Breast epithelium (tissue), 3 donors: Measurements from ENCODE around the gene ANKRD39.

Experiments
- POLR2AphosphoS5 ChIP-seq, 3 donors: sonication (generic); formaldehyde crosslinking; IDR thresholded peaks; one replicate each; pipeline ENCODE4 v1.6.1; 2017; ENCODE audit warnings: antibody characterized with exemption in 3 of 3
- TF ChIP-seq, protein P1 (sequence below), 3 donors: fragments of 450-650 bp; IDR thresholded peaks; one replicate each; pipeline ENCODE4 v1.5.1; 2016 to 2017; ENCODE audit warnings: antibody characterized with exemption in 3 of 3, mild to moderate bottlenecking in 3 of 3, moderate library complexity in 3 of 3

DNA sequence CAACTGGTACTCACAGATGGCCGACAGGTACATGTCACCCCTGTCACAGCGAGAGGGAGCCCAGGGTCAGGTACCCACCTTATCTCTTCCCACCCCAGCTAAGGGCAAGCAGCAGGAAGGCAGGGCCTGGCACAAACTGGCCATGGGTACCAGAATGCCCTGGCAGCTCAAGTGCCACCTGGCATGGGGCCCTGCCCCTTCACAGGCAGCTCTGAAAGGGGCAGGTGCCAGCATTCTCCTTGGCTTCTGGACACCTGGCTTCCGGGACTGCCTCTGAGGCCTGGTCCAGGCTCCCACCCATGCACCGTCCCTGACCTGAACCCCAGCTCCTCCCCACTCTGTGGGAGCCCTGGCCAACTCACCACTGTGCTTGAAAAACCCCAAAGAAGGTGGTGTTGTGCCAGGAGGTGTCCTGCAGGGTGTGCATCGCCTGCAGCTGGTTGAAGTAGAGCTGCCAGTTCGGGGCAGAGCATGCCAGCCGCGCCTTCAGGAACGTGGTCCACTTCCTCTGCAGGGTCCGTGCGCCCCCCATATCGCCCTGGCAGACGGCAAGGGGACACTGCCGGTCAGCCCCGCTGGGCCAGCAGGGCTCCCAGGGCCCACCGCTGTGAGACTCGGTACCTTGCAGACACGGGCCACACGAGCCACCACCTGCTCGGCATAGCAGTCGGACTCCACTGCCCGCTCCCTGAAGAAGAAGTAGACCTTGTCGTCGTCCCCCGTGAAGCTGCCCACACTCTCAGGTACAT, 6.7 kb upstream of the ANKRD39 start:
- TF ChIP-seq, protein P1, sequence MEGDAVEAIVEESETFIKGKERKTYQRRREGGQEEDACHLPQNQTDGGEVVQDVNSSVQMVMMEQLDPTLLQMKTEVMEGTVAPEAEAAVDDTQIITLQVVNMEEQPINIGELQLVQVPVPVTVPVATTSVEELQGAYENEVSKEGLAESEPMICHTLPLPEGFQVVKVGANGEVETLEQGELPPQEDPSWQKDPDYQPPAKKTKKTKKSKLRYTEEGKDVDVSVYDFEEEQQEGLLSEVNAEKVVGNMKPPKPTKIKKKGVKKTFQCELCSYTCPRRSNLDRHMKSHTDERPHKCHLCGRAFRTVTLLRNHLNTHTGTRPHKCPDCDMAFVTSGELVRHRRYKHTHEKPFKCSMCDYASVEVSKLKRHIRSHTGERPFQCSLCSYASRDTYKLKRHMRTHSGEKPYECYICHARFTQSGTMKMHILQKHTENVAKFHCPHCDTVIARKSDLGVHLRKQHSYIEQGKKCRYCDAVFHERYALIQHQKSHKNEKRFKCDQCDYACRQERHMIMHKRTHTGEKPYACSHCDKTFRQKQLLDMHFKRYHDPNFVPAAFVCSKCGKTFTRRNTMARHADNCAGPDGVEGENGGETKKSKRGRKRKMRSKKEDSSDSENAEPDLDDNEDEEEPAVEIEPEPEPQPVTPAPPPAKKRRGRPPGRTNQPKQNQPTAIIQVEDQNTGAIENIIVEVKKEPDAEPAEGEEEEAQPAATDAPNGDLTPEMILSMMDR (IDR thresholded peaks at IDR 0.05) = no peak
- TF ChIP-seq POLR2AphosphoS5 (IDR thresholded peaks at IDR 0.05) = no peak
